Fibroblast of skin of right biceps (primary cell): ENCODE data around the gene DNER.
"Not testable (repeated sequence)": the region's sequence is repeated elsewhere in the genome, so short reads cannot be mapped to it uniquely, and the experiment has no call there.

Experiments used
- DNase-seq: peaks from one replicate; pipeline ENCODE4 v3.0.0-alpha.2; 2013

The DNER gene, protein sequence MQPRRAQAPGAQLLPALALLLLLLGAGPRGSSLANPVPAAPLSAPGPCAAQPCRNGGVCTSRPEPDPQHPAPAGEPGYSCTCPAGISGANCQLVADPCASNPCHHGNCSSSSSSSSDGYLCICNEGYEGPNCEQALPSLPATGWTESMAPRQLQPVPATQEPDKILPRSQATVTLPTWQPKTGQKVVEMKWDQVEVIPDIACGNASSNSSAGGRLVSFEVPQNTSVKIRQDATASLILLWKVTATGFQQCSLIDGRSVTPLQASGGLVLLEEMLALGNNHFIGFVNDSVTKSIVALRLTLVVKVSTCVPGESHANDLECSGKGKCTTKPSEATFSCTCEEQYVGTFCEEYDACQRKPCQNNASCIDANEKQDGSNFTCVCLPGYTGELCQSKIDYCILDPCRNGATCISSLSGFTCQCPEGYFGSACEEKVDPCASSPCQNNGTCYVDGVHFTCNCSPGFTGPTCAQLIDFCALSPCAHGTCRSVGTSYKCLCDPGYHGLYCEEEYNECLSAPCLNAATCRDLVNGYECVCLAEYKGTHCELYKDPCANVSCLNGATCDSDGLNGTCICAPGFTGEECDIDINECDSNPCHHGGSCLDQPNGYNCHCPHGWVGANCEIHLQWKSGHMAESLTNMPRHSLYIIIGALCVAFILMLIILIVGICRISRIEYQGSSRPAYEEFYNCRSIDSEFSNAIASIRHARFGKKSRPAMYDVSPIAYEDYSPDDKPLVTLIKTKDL

DNA sequence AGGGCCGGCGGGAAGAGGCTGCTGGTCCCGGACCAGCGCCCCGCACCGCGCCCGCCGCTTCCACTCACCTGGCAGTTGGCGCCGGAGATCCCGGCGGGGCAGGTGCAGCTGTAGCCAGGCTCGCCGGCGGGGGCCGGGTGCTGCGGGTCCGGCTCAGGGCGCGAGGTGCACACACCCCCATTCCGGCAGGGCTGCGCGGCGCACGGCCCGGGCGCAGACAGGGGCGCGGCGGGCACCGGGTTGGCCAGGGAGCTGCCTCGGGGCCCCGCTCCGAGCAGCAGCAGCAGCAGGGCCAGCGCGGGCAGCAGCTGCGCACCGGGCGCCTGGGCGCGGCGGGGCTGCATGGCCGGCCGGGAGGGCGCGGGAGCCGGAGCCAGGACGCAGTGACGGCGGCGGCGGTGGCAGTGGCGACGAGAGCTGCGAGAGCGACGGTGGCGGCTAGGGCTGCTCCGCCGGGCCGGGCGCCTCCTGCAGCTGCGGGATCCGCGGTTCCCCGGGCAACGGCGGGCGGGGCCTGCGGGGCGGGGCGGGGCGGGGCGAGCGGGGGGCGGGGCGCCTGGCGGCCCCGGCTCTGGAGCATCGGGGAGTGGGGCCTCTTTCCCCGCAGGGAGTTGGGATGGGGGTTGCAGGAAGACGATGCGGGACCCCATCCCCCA is at the start of gene DNER:
Gene DNER (minus strand): TSS at position 476 of the 656 bp plus-strand sequence. CDS start 132 bp downstream, at position 344.
- peak; percentile 5 for DNase-seq

DNA sequence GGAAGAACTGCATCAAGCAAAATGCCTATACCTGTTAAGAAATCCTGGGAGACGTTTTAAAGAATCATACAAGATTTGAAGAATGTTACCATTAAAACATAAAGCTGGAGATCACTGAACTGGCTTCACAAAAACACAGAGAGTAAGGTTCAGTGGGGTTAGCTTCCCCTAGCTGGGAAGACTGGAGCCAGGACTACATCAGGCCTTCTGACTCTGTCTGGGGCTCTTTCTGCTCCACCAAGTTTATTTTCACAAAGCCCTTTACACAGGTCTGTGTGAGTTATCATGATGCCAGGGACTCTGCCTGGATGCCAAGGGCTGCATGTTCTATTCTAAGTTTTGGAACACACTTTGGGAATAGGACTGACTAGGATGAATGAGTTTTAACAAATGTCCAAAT is 47.3 kb upstream of the DNER start:
- DNase-seq = no peak

DNA sequence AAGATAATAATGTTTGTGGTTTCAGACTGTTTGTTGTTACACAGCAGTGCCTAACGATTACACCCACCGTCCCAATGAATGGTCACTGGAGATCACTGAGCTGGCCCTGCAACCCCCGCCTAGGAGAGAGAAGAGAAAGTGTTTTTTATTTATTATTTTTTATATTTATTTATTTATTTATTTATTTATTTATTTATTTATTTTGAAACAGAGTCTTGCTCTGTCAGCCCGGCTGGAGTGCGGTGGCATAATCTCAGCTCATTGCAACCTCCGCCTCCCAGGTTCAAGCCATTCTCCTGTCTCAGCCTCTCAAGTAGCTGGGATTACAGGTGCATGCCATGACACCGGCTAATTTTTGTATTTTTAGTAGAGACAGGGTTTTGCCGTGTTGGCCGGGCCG is 43.1 kb upstream of the DNER start:
- not testable (repeated sequence) for DNase-seq

DNA sequence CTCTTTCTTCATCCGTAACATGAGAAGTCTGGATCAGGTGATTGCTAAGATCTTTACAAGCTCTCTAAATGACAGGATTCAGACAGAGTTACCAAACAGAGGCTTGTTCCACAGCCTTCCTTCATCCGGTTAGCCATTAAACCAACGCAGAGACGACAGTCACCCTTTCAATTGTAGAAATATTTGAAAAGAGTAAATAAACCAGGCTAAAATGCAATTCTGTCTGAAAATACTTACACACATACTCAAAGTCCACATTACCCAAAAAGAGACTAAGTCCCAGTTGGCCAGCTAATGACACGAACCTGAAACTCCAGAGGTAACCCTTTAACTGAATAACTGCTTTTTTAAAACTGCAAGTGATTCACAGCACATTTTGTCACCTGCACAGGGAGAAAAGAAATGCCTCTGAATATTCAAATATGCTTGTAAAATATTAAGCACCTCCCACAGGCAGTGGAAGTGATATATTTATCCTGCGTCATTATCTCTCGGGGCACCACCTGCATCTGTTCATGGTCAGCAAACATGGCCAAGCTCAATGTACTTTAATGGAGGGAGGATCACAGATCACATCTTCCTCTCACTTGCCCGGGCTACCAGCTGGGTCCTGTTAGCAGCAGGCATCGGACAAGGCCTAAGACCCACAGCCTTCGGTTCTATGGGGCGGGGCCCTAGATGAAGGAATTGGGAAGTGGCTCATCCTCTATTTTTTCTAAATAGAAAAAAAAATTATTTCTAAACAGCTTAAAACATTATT is 38.8 kb upstream of the DNER start:
- DNase-seq = no peak

DNA sequence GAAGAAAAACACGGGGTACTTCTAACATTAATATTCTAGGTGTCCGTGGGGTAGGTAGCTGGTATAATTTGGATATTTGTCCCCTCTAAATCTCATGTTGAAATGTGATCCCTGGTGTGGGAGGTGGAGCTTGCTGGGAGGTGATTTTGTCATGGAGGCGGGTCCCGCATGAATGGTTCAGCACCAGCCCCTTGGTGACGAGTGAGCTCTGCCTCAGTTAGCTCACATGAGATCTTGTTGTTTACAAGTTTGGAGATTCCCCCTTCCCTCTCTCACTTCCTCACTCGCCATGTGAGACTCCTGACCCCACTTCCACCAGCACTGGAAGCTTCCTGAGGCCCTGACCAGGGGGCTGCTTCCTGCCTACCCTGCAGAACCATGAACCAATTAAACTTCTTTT is 35.4 kb upstream of the DNER start:
- DNase-seq = no peak

DNA sequence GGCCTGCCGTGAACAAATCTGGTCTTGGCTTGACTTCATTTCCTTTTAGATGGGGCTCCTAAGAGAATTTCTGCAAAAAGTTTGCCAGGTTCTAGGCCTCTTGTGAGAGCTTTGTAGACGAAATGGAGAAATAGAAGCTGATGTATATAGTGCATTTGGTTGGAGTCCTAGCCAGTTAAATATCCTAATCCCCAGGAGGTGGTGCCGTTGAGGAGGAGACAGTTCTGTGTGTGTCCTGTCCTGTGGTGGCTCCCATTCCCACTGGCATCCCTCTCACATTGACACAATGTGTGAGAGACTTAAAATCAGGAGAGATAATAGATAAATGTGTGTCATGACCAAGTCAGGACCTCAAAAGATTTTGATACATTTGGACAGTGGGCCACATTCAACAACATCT is 34.6 kb upstream of the DNER start:
- no peak for DNase-seq

DNA sequence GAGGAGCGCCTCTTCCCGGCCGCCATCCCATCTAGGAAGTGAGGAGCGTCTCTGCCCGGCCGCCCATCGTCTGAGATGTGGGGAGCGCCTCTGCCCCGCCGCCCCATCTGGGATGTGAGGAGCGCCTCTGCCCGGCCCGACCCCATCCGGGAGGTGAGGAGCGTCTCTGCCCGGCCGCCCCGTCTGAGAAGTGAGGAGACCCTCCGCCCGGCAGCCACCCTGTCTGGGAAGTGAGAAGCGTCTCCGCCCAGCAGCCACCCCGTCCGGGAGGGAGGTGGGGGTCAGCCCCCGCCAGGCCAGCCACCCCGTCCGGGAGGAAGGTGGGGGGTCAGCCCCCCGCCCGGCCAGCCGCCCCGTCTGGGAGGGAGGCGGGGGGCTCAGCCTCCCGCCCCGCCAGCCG is 28.3 kb upstream of the DNER start:
- DNase-seq = not testable (repeated sequence)

DNA sequence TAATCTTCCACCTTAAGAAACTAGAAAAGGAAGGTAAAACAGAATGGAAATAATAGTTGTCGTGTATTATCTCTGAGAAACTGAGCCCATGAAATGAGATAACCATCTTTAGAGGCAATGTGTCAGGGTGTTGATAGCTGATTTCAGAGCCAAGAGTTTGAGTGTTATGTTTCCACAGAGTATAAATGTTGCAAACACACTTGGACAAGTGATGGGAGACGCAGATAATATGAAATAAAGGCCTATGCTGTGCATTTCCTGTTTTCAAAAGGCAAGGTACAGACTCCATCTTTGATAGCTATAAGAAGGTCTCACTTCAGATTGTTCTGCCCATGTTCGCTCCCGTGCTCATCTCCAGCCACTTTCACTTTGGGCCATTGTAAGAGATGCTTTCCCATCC is 25.9 kb upstream of the DNER start:
- DNase-seq = no peak

DNA sequence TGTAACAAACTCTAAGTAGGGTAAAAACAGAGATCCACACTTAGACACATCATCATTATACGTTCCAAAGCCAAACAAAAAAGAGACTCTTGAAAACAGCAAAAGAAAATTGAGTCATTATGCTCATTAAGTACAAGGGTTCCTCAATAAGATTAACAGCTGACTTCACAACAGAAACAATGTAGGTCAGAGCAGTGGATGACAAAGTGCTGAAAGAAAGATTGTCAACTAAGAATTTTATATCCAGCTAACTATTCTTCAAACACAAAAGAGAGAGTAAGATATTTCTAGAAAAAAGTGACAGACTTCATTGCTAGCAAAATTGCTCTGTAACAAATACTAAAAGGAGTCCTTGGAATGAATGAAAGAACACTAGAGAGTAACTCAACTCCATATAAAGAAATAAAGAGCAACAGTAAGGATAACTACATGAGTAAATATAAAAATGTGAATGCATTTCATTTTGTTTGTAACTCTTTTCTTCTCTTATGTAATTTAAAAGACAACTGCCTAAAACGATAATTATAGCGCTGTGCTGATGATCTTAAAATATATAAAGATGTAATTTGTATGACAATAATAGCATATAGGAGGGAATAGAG is 23.8 kb upstream of the DNER start:
- no peak for DNase-seq

DNA sequence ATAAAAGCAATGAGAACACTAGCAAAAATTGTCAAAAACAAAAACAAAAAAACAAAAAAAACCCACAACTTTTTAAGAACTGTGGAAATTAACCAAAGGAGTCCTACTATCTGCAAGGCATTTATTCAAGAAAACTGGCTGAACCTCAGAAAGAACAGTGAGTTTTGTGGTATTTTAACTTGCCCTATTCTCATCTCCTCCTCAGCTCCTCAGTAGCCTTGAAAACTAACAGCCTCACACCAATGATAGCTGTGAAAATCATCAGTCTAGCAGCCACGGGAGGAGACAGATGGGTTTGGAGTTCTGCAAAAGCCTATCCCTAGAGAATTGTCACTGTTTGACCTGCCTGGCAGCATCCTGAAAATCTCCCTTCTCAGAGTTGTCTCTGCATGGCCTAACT is 20.1 kb upstream of the DNER start:
- no peak for DNase-seq

DNA sequence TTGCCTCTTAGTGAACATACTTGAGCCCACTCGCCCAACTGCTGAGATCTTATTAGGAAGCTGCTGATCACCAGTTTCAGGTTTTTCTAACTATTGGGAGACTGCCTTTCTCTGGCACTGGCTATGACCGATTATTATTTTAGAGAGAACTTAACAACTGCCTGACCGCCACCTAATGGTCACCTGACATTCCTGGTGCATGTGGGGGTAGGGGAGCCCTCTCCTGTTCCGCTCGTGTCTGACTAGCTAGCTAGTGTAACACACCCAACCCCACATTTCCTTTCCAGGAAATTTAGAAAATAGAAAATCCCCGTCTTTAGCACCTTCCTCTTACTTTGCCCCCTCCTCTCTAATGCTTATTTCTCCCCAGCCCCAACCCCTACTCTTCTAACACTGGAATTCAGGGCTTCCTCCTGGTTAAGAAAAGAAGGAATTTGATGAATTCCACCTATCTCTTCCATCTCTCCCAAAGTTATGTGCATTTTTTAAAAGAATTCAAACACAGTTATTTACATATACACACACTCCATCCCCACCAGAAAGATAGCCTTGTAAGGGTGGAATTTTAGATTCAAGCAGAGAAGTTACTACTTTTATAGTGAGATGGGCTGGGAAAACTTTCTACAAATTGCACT is 19.4 kb upstream of the DNER start:
- DNase-seq = no peak

DNA sequence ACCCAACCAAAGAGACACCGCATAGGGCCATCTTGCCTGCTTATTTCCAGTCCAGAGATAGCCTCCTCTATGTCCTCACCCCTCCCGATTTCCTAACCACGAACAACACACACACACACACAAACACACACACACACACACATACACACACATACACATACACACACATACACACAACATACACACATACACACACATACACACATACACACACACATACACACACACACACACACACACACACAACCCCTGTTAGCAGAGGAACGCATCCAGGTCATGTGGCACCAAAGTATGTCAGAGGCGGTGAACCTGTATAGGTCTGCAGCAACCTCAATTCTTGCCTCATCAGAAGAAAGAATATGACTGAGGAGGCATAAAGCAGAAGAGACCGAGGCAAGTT is 18.5 kb upstream of the DNER start:
- no peak for DNase-seq

DNA sequence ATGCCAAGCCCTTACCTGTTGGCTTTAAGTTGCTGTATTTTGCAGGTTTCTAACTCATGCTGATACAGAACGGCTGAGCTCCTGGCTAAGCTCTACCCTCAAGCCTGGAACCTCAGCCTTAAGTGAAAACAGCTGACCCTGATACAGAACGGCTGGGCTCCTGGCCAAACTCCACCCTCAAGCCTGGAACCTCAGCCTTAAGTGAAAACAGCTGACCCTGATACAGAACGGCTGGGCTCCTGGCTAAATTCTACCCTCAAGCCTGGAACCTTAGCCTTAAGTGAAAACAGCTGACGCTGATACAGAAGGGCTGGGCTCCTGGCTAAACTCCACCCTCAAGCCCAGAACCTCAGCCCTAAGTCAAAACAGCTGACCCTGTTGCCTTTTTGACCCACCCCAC is 17.6 kb upstream of the DNER start:
- peak; percentile 44 for DNase-seq

DNA sequence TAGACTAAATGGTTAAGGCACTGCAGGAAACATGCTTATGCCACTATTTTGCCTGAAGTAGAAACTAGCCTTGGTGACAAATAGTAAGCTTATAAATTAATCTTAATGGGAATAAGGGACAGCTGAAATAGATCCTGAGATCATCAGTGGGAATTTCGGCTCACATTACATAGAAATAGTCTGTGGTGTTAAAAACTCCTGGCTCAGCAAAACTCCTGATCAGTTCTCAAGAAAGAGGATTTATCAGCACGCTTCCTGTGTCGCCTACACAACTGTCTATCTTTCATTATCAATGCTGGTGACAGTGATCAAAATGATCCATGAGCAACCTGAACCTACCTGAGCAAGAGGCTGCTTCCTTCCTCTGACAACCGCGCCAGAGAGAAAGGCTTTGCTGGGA is 17.0 kb upstream of the DNER start:
- DNase-seq = no peak

DNA sequence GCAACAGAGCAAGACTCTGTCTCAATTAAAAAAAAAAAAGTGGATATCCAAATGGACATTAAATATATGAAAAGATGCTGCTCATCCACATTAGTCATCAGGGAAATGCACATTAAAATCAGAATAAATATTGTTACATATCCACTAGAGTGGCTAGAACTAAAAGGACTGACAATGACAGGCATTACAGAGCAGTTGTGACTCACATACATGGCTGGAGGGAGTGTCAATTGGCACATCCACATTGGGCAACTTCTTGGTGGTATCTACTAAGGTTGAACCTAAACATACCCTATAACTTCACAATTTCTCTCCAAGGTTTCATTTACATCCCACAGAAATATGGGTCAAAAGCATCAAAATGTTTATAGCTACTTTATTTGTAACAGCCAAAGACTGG is 14.0 kb upstream of the DNER start:
- no peak for DNase-seq

DNA sequence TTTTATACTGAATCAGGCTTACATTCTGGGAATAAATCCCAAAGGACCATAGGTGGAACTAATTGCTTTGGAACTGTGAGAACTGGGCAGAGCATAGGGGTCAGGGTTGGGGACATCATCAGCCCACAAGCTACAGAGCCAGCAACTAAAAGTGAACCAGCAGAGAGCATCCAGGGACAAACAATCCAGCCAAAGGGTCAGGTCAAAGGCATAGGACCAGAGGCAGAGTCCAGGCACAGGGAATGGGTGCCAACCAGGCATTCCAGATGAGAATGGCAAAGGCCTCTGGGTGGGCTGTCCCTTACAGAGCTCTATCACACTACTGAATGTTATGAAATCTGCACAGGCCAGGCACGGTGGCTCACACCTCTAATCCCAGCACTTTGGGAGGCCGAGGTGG is 12.3 kb upstream of the DNER start:
- no peak for DNase-seq

DNA sequence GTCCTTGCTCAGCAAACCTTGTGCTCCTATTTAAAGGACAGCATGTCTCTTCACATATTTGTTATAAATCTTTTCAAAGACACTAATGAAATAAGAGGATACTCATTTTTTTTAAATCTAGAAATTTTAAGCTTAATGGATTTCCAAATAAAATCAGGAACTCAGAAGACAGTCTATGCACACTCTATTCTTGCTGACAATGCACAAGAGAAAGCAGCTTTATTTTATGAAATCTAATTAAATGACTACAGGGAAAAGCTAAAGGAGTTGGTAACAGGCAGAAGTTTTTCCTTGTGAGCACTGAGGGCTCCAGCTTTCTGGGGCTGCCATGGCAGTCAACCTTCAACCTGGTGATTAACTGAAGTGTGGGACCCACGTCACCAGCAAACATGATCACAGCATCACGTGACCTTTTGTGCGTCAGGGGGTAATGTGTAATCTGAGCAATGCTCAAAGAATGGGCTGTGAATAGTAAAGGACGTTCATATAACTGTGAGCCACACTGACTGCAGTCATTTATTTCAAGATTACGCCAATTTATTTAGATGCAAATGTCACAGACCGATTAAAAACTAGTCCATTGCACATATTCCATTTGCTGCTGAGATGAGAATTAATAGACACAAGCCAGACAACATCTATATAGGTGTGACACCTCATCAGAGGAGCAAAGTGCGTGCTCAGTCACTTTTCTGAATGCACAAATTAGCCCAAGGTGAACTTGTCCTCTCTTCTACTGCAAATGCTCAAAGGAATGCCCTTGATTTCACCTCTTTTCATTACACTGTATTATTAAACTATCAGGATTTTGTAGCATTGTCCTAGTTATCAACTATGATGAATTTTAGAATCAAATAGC is 11.6 kb upstream of the DNER start:
- DNase-seq = peak; percentile 57

DNA sequence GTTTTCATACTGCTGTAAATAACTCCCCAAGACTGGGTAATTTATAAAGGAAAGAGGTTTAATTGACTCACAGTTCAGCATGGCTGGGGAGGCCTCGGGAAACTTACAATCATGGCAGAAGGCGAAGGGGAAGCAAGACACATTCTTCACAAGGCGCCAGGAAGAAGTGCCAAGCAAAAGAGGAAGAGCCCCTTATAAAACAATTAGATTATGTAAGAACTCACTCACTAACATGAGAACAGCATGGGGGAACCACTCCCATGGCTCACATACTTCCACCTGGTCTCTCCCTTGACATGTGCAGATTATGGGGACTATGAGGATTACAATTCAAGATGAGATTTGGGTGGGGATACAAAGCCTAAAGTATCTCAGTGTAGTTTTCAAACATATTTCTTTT is 8.8 kb upstream of the DNER start:
- not testable (repeated sequence) for DNase-seq

DNA sequence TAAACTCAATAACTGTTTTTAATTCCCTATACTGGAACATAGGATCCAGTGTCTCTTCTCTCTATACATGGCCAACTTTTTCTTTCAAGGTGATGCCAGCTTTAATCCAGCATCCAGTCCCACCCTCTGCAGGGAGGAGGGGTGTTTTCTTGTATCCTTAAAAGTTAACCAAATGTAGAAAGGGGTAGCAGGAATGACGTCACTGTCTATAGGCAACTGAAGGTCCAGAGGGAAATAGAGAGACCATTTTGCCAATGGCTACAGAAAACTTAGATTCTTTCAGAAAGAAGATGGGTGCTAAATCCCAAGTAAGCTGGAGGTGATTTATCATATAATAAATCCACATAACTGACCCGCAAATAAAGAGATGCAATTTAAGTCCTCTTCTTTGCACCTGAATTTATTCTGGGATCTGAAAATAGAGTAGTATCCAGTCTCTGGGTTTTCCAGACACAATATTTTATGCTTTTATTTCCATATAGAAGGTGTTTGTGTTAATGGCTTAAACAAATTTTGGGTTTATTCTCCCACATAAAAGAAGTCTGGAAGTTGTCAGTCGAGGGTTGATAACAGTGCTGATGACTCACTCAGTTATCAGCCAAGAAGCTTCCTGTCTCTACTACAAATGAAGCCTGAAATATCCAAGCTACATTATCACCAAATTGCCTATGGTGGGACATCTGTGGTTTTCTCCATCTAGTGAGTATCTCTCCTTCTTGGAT is 5.7 kb upstream of the DNER start:
- no peak for DNase-seq

DNA sequence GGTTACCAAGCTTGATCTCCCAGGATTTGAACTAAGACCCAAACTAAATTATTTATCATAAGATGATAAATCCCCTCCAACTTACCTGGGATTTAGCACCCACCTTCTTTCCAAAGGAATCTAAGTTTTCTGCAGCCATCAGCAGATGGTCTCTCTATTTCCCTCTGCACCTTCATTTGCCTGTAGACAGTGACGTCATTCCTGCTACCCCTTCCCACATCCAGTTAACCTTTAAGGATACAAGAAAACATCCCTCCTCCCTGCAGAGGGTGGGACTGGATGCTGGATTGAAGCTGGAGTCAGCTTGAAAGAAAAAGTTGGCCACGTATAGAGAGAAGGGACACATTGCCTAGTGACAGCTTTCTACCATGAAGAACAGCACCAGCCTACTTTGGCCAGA is 3.7 kb upstream of the DNER start:
- DNase-seq = no peak
